GM12874 (cell line): Measurements from ENCODE around the gene SPRR4.

Source experiments
- CTCF ChIP-seq: IDR thresholded peaks from 2 replicates; pipeline ENCODE4 v1.5.1; 2011; ENCODE audit warnings: low read depth, mild to moderate bottlenecking, control low read depth, low read length, moderate library complexity; ENCODE audit not compliant: insufficient read depth

Gene SPRR4

GRCh38 chr1:152957561-152957960 lies 12.9 kb upstream of the SPRR4 start:
- TF ChIP-seq CTCF = no peak

- TF ChIP-seq CTCF = no peak
These were observed 11.2 kb upstream of the SPRR4 start for GRCh38 chr1:152959273-152959672.

GRCh38 chr1:152959801-152960451 lies 10.5 kb upstream of the SPRR4 start:
- no peak for TF ChIP-seq CTCF

- peak; percentile 62 for TF ChIP-seq CTCF
These were observed 9.9 kb upstream of the SPRR4 start for GRCh38 chr1:152960452-152961044.

GRCh38 chr1:152961226-152961891 lies 9.1 kb upstream of the SPRR4 start:
- no peak for TF ChIP-seq CTCF

- TF ChIP-seq CTCF = no peak
These were observed 7.5 kb upstream of the SPRR4 start for GRCh38 chr1:152962876-152963415.

- TF ChIP-seq CTCF = no peak
These were observed 5.9 kb upstream of the SPRR4 start for GRCh38 chr1:152964536-152964935.
